ENCODE measurements around the gene ASGR1.
A peak's percentile ranks its signal among the peaks of the same experiment; 100 is the strongest.

ASGR1 gene

DNA sequence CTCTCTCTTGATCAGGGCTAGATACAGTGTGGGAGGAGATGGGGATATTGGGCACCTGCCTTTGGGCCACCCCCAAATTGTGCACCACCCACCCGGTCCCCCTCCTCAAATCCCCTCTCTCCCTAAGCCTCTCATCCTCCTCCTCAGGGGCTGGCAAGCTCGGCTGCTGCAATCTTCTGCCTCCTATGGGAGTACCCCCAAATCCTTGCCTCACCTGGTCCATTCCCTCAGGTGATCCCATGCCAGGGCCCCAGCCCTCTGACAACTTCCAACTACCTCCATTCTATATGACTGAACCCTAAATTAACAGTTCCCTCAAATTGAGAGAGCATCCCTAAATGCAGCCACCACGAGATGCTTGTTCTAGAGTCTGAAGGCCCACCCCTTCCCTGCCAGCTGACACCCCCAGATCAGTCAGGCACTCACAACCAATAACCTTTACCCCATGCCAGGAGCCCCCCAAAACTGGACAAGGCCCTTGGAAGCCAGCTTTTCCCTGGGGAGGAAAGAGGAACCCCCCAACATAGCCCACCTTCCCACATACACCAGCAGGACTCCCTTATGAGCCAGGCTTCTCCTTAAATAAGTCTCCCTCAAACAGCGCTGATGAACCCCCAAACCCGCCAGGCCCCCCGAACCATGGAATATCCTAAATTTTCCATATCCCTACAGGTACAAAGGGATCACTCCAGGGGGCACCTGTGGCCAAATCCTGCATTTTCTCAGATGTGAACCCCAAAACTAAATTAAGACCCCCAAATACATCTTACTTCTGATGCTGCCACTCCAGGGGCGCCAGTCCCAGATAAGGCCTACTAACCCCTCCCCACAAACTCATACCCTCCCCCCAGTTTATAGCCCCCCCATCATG lies 37.3 kb upstream of the ASGR1 start:
- Histone ChIP-seq H3K9me3 (ENCODE audit: control insufficient read depth in 5 of 5, low read length in 5 of 5) (no peaks in the 10 kb centered on the region), H3K9ac (ENCODE audit: low read length in 5 of 5) (peak overlapping the region in 1 of 5 donors; percentile 48), H3K4me1 (ENCODE audit: control insufficient read depth in 5 of 5, insufficient read depth in 5 of 5, low read length in 5 of 5) (peaks cover 12 to 73% (median 66%) of the 10 kb centered on the region in 5 donors), H3K36me3 (ENCODE audit: control insufficient read depth in 5 of 5, insufficient read depth in 5 of 5, low read length in 5 of 5) (peaks cover 0 to 6% (median 5%) of the 10 kb centered on the region in 5 donors), H3K4me3 (ENCODE audit: low read depth in 1 of 5, low read length in 5 of 5) (peak overlapping the region in 2 of 5 donors; percentile 35 to 40), H3K27me3 (ENCODE audit: control insufficient read depth in 5 of 5, insufficient read depth in 4 of 5, low read length in 5 of 5) (peaks cover 0 to 12% (median 4%) of the 10 kb centered on the region in 5 donors), H3K27ac (ENCODE audit: low read depth, low read length) (no peak overlapping the region)

DNA sequence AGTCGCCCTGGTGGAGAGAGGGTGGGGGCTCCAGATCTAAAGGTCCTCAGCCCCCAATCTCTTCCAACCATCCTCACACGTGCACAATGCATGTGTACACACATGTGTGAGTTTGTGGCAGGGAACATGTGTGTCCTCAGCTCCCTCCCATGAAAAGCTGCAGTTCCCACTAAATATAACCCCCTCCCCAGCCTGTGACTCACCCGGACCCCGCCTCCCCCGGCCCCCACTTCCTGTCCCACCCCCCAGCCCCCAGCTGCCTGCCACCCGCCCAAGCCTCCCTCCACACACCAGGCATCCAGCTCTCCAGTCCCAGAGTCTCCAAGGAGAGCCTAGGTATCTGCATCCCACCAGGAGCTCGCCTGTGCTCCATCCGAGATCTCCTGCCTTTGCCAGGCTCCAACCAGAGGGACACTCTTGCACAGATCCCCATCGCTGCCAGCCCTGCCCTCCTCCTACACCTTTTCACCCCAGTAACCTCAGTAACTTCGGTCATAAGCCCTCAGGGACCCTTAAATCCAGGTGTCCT lies 36.5 kb upstream of the ASGR1 start:
- Histone ChIP-seq H3K4me3 (ENCODE audit: low read depth in 1 of 5, low read length in 5 of 5) (peak overlapping the region in 2 of 5 donors; percentile 35 to 42), H3K9me3 (ENCODE audit: control insufficient read depth in 5 of 5, low read length in 5 of 5) (no peaks in the 10 kb centered on the region), H3K36me3 (ENCODE audit: control insufficient read depth in 5 of 5, insufficient read depth in 5 of 5, low read length in 5 of 5) (no peaks in the 10 kb centered on the region), H3K9ac (ENCODE audit: low read length in 5 of 5) (peak overlapping the region in 1 of 5 donors; percentile 8), H3K27ac (ENCODE audit: low read depth, low read length) (no peak overlapping the region), H3K4me1 (ENCODE audit: control insufficient read depth in 5 of 5, insufficient read depth in 5 of 5, low read length in 5 of 5) (peaks cover 7 to 66% (median 58%) of the 10 kb centered on the region in 5 donors), H3K27me3 (ENCODE audit: control insufficient read depth in 5 of 5, insufficient read depth in 4 of 5, low read length in 5 of 5) (peaks cover 0 to 12% (median 4%) of the 10 kb centered on the region in 5 donors)

DNA sequence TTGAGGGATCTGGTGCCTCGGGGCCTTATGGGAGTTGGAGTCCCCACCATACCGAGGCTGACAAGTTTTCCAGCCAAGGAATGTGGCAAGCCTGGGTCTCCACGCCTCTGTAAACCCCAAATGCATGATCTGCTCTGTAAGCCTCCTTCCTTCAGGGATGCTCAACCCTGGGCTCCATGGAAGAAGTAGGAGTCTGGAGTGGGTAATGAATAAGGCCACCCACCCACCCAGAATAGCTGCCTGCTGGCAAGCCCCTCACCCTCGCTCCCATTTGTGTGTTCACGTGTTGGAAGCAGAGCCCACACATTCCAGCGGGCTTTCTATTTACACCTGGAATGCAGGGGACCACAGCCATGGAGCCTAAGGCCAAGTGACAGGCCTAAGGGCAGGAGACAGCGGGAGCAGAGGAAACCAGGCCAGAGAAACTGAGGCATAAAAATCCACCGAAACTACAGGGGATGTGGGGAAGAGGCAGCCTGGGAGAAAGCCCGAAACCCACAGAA lies 36.0 kb upstream of the ASGR1 start:
- Histone ChIP-seq H3K27me3 (ENCODE audit: control insufficient read depth in 5 of 5, insufficient read depth in 4 of 5, low read length in 5 of 5) (peaks cover 0 to 9% (median 4%) of the 10 kb centered on the region in 5 donors), H3K4me3 (ENCODE audit: low read depth in 1 of 5, low read length in 5 of 5) (peak overlapping the region in 4 of 5 donors; percentile 59 to 74 (median 70)), H3K4me1 (ENCODE audit: control insufficient read depth in 5 of 5, insufficient read depth in 5 of 5, low read length in 5 of 5) (peaks cover 2 to 60% (median 53%) of the 10 kb centered on the region in 5 donors), H3K27ac (ENCODE audit: low read depth, low read length) (no peak overlapping the region), H3K9me3 (ENCODE audit: control insufficient read depth in 5 of 5, low read length in 5 of 5) (no peaks in the 10 kb centered on the region), H3K36me3 (ENCODE audit: control insufficient read depth in 5 of 5, insufficient read depth in 5 of 5, low read length in 5 of 5) (no peaks in the 10 kb centered on the region), H3K9ac (ENCODE audit: low read length in 5 of 5) (peak overlapping the region in 1 of 5 donors; percentile 8)

DNA sequence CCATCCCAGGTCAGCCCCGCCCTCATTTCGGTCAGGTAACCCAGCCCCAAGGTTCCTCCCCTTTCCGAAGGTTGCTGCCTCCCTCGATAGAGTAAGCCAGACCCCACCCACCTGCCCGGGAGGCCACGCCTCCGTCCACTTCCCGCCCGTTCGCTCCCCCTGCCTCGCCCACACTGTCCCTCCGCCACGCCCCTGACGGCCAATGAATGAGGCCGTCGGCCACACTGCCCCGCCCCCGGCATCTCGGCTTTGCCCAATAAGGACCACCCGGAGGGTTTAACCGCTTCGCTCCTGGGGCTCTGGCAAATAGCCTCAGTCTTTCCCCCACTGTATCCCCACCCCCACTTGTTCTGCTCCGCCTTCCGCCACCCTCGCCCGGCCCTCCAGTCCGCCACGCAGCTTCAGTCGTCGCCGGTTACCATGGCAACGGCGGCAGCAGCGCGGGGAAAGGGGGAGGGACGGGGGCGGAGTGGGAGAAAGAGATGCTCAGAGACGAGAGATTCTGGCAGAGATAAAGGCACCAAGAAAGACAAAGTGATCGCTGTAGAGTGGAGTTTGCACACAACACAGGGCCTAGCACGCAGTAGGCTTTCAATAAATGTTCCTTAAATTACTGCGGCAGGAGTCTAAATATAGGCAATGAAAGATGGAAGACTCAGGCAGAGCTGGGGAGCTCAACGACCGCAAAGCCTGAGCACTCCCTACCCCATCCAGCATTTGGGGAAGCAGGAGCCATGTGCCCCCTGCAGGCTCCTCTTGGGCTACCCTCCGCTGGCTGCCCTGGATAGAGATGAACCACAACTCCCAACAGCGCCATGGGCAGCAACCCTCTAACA lies 35.3 kb upstream of the ASGR1 start:
- H3K27me3 ChIP-seq (ENCODE audit: control insufficient read depth in 5 of 5, insufficient read depth in 4 of 5, low read length in 5 of 5) = peaks cover 0 to 9% (median 4%) of the 10 kb centered on the region in 5 donors
- peak overlapping the region in 1 of 5 donors; percentile 58 for H3K9ac ChIP-seq (ENCODE audit: low read length in 5 of 5)
- H3K9me3 ChIP-seq (ENCODE audit: control insufficient read depth in 5 of 5, low read length in 5 of 5) = no peaks in the 10 kb centered on the region
- H3K4me3 ChIP-seq (ENCODE audit: low read depth in 1 of 5, low read length in 5 of 5) = peak overlapping the region; percentile 23 to 74 (median 68)
- H3K36me3 ChIP-seq (ENCODE audit: control insufficient read depth in 5 of 5, insufficient read depth in 5 of 5, low read length in 5 of 5) = no peaks in the 10 kb centered on the region
- no peak overlapping the region for H3K27ac ChIP-seq (ENCODE audit: low read depth, low read length)
- H3K4me1 ChIP-seq (ENCODE audit: control insufficient read depth in 5 of 5, insufficient read depth in 5 of 5, low read length in 5 of 5) = peaks cover 1 to 55% (median 50%) of the 10 kb centered on the region in 5 donors

GRCh38 chr17:7213895-7214299 lies 34.7 kb upstream of the ASGR1 start:
- no peak overlapping the region for H3K27ac ChIP-seq (ENCODE audit: low read depth, low read length)
- peaks cover 0 to 10% (median 4%) of the 10 kb centered on the region in 5 donors for H3K27me3 ChIP-seq (ENCODE audit: control insufficient read depth in 5 of 5, insufficient read depth in 4 of 5, low read length in 5 of 5)
- H3K4me3 ChIP-seq (ENCODE audit: low read depth in 1 of 5, low read length in 5 of 5) = peak overlapping the region; percentile 23 to 68 (median 61)
- H3K9me3 ChIP-seq (ENCODE audit: control insufficient read depth in 5 of 5, low read length in 5 of 5) = no peaks in the 10 kb centered on the region
- no peaks in the 10 kb centered on the region for H3K36me3 ChIP-seq (ENCODE audit: control insufficient read depth in 5 of 5, insufficient read depth in 5 of 5, low read length in 5 of 5)
- H3K4me1 ChIP-seq (ENCODE audit: control insufficient read depth in 5 of 5, insufficient read depth in 5 of 5, low read length in 5 of 5) = peaks cover 1 to 48% (median 44%) of the 10 kb centered on the region in 5 donors
- H3K9ac ChIP-seq (ENCODE audit: low read length in 5 of 5) = no peak overlapping the region

DNA sequence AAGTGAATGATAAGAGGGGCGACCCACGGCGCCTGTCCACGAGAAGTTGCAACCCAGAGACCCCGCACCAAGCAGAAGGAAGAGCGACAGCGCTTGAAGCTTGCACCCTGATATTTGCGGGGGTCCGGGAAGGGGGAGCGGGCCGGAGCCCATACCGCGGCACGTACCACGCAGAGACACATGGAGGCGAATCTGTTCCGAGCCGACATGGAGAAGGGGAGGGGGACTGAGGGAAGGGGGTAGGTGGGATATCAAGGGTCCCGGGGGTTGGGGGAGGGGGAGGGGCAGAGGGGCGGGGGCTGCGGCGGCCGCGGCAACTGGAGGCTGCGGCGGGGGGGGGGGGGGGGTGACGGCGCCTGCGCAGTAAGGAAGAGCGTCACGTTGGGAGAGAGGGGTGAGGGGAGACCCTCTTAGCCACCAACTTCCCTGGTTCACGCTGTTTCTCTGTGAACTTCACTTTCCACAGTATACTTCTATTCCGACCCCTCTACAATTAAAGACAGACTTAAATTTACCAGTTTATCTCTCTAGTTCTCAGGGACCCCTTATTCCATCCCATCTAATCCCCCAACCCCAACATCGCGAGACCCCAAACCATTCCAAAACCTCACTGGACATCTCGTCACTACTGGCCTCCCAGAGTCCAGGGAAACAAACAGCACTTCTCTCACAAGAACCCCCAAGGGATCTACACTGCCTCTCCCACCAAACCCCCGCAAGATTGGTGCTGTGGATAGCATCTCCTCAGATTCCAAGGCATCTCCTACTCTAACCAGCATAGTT lies 32.5 kb upstream of the ASGR1 start:
- H3K27ac ChIP-seq (ENCODE audit: low read depth, low read length) = no peak overlapping the region
- H3K9ac ChIP-seq (ENCODE audit: low read length in 5 of 5) = no peak overlapping the region
- no peak overlapping the region for H3K4me3 ChIP-seq (ENCODE audit: low read depth in 1 of 5, low read length in 5 of 5)

GRCh38 chr17:7208754-7209460 lies 29.7 kb upstream of the ASGR1 start:
- no peak overlapping the region for H3K4me3 ChIP-seq (ENCODE audit: low read depth in 1 of 5, low read length in 5 of 5)
- H3K9me3 ChIP-seq (ENCODE audit: control insufficient read depth in 5 of 5, low read length in 5 of 5) = no peaks in the 10 kb centered on the region
- no peak overlapping the region for H3K27ac ChIP-seq (ENCODE audit: low read depth, low read length)
- peaks cover 4 to 12% (median 6%) of the 10 kb centered on the region in 5 donors for H3K27me3 ChIP-seq (ENCODE audit: control insufficient read depth in 5 of 5, insufficient read depth in 4 of 5, low read length in 5 of 5)
- no peak overlapping the region for H3K9ac ChIP-seq (ENCODE audit: low read length in 5 of 5)
- peaks cover 0 to under 1% (median 0%) of the 10 kb centered on the region in 5 donors for H3K36me3 ChIP-seq (ENCODE audit: control insufficient read depth in 5 of 5, insufficient read depth in 5 of 5, low read length in 5 of 5)
- peaks cover 0 to 27% (median 18%) of the 10 kb centered on the region in 5 donors for H3K4me1 ChIP-seq (ENCODE audit: control insufficient read depth in 5 of 5, insufficient read depth in 5 of 5, low read length in 5 of 5)

More for the DNA sequence above, 32.5 kb upstream of the ASGR1 start:
- Histone ChIP-seq H3K4me1 (ENCODE audit: control insufficient read depth in 5 of 5, insufficient read depth in 5 of 5, low read length in 5 of 5) (peaks cover 1 to 37% (median 30%) of the 10 kb centered on the region in 5 donors), H3K27me3 (ENCODE audit: control insufficient read depth in 5 of 5, insufficient read depth in 4 of 5, low read length in 5 of 5) (peaks cover 6 to 12% (median 10%) of the 10 kb centered on the region in 5 donors), H3K36me3 (ENCODE audit: control insufficient read depth in 5 of 5, insufficient read depth in 5 of 5, low read length in 5 of 5) (no peaks in the 10 kb centered on the region), H3K9me3 (ENCODE audit: control insufficient read depth in 5 of 5, low read length in 5 of 5) (no peaks in the 10 kb centered on the region)

DNA sequence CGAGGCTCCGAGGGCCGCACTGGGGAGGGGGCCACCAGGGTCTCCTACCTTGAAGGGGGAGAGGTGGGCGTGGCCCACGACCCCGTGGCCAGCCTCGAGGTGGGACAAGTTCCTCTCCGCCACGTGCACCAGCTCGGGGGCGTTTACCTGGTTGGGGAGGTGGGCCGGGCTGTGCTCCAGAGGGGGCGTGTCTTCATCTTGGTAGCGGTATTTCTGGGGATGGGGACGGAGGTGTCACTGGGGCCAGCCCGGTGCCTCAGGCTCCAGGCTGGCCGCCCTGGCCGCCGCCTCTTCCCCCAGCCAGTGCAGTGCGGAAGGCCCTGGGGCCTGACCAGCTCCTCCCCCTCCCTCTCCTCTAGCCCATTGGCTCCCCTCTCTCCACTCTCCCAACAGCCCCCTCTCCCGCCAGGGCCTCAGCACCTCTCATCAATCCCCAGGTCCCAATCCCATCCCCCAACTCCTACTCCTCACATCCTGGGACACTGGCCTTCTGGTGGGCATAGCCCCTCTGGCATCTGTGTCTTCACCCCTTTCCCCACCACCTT lies 28.9 kb upstream of the ASGR1 start:
- H3K9me3 ChIP-seq (ENCODE audit: control insufficient read depth in 5 of 5, low read length in 5 of 5) = no peaks in the 10 kb centered on the region
- no peak overlapping the region for H3K9ac ChIP-seq (ENCODE audit: low read length in 5 of 5)
- H3K4me3 ChIP-seq (ENCODE audit: low read depth in 1 of 5, low read length in 5 of 5) = no peak overlapping the region
- H3K27ac ChIP-seq (ENCODE audit: low read depth, low read length) = no peak overlapping the region
- H3K4me1 ChIP-seq (ENCODE audit: control insufficient read depth in 5 of 5, insufficient read depth in 5 of 5, low read length in 5 of 5) = peaks cover 0 to 23% (median 14%) of the 10 kb centered on the region in 5 donors
- peaks cover 4 to 12% (median 6%) of the 10 kb centered on the region in 5 donors for H3K27me3 ChIP-seq (ENCODE audit: control insufficient read depth in 5 of 5, insufficient read depth in 4 of 5, low read length in 5 of 5)
- peaks cover 0 to 9% (median 7%) of the 10 kb centered on the region in 5 donors for H3K36me3 ChIP-seq (ENCODE audit: control insufficient read depth in 5 of 5, insufficient read depth in 5 of 5, low read length in 5 of 5)

All from subcutaneous abdominal adipose tissue (tissue), 5 donors.